HCT116 (cell line): Measurements from ENCODE around the gene LRRFIP1.

Source experiments
- ATF3 ChIP-seq: IDR thresholded peaks from 2 replicates; pipeline ENCODE4 v1.6.1; 2012
- CTCF ChIP-seq, 3 experiments: fragments of 200-600 bp in 1 of 3; sonication (generic) in 1 of 3; IDR thresholded peaks in 2 of 3; conservative IDR thresholded peaks in 1 of 3; 2 replicates each; pipeline ENCODE4 v1.5.1; 2012 to 2017; ENCODE audit warnings: low read depth in 2 of 3, low read length in 2 of 3, antibody characterized with exemption in 1 of 3, borderline replicate concordance in 1 of 3, control low read depth in 1 of 3, mild to moderate bottlenecking in 1 of 3, mixed read lengths in 1 of 3, mixed run types in 1 of 3, moderate library complexity in 1 of 3; ENCODE audit not compliant: insufficient read depth in 1 of 3
- EGR1 ChIP-seq: IDR thresholded peaks from 2 replicates; pipeline ENCODE4 v1.6.1; 2012; ENCODE audit warnings: low read depth
- ELF1 ChIP-seq: IDR thresholded peaks from 2 replicates; pipeline ENCODE4 v1.6.1; 2012; ENCODE audit warnings: low read depth, borderline replicate concordance
- EZH2 ChIP-seq: fragments of 200-600 bp; sonication (generic); IDR thresholded peaks from 2 replicates; pipeline ENCODE4 v1.6.1; 2017; ENCODE audit warnings: antibody characterized with exemption, mixed run types
- EZH2phosphoT487 ChIP-seq: fragments of 200-600 bp; IDR thresholded peaks from 2 replicates; pipeline ENCODE4 v1.6.1; 2018; ENCODE audit warnings: antibody characterized with exemption, borderline replicate concordance
- FOSL1 ChIP-seq: IDR thresholded peaks from 2 replicates; pipeline ENCODE4 v1.6.1; 2012; ENCODE audit warnings: low read depth
- JUND ChIP-seq: IDR thresholded peaks from 2 replicates; pipeline ENCODE4 v1.6.1; 2012
- POLR2A ChIP-seq: IDR thresholded peaks from 2 replicates; pipeline ENCODE4 v1.7.0; 2011; ENCODE audit warnings: borderline replicate concordance; ENCODE audit not compliant: insufficient read depth, insufficient read length; ENCODE audit errors: extremely low read depth
- POLR2AphosphoS5 ChIP-seq: IDR thresholded peaks from 2 replicates; pipeline ENCODE4 v1.6.1; 2011; ENCODE audit warnings: mild to moderate bottlenecking, low read depth, low read length, moderate library complexity
- REST ChIP-seq: IDR thresholded peaks from 2 replicates; pipeline ENCODE4 v1.6.1; 2012; ENCODE audit warnings: low read depth
- SIN3A ChIP-seq: IDR thresholded peaks from 2 replicates; pipeline ENCODE4 v1.6.1; 2012; ENCODE audit warnings: low read depth
- YY1 ChIP-seq: IDR thresholded peaks from 2 replicates; pipeline ENCODE4 v1.6.1; 2011; ENCODE audit warnings: low read length, low read depth, moderate library complexity, mild to moderate bottlenecking; ENCODE audit not compliant: insufficient replicate concordance; ENCODE audit errors: extremely low read depth
- ZNF274 ChIP-seq: fragments of 200-500 bp; sonication (Bioruptor generic); IDR thresholded peaks from 2 replicates; pipeline ENCODE4 v1.6.1; 2014; ENCODE audit warnings: mild to moderate bottlenecking, low read depth, low read length, inconsistent platforms

GRCh38 chr2:237736783-237737182 is 109.4 kb downstream of the LRRFIP1 start:
- TF ChIP-seq ATF3 (no peak), CTCF (IDR thresholded peaks at IDR 0.05 in 2 of 3, conservative IDR thresholded peaks at IDR 0.05 in 1 of 3; ENCODE audit: borderline replicate concordance in 1 of 3, insufficient read depth in 1 of 3, low read depth in 2 of 3, low read length in 2 of 3) (no peak), YY1 (no peak), POLR2AphosphoS5 (no peak), FOSL1 (no peak), EZH2phosphoT487 (no peak), POLR2A (no peak), EZH2 (no peak), ZNF274 (no peak), JUND (no peak), EGR1 (no peak), REST (no peak), ELF1 (no peak), SIN3A (no peak)
